ENCODE results near the gene MRPL38.

The MRPL38 gene

GRCh38 chr17:75920045-75920560 is 15.4 kb upstream of the MRPL38 start:
- no peak for DNase-seq (ENCODE audit: low read depth in 1 of 2, low spot score in 1 of 2)

- DNase-seq (ENCODE audit: low read depth in 1 of 2, low spot score in 1 of 2): no peak
Measured at GRCh38 chr17:75919611-75920010, 14.9 kb upstream of the MRPL38 start.

DNA sequence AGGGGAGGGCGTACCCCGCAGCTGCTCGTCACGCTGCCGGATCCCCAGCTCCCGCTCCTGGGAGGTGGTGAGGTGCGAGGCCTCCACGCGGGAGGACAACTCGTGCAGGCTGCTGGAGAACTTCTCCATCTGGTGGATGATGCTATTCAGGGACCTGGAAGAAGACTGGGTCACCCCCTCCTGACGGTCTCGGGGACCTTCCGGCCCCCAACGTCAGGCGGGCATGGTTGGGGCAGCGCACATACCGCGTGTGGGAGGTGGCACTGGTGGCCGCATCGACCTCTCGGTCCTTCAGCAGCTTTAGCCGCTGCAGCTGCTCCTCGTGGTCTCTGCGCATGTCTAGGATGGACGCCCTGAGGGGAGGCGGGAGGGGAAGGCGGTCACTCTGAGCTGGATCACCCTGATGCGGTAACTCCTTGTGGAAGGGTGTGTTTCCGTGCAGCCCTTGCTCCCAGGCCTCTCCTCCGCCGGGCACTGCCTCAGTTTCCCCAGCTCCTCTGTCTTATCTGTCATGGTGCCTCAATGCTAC is 13.3 kb upstream of the MRPL38 start:
- no peak for DNase-seq (ENCODE audit: low read depth in 1 of 2, low spot score in 1 of 2)

DNA sequence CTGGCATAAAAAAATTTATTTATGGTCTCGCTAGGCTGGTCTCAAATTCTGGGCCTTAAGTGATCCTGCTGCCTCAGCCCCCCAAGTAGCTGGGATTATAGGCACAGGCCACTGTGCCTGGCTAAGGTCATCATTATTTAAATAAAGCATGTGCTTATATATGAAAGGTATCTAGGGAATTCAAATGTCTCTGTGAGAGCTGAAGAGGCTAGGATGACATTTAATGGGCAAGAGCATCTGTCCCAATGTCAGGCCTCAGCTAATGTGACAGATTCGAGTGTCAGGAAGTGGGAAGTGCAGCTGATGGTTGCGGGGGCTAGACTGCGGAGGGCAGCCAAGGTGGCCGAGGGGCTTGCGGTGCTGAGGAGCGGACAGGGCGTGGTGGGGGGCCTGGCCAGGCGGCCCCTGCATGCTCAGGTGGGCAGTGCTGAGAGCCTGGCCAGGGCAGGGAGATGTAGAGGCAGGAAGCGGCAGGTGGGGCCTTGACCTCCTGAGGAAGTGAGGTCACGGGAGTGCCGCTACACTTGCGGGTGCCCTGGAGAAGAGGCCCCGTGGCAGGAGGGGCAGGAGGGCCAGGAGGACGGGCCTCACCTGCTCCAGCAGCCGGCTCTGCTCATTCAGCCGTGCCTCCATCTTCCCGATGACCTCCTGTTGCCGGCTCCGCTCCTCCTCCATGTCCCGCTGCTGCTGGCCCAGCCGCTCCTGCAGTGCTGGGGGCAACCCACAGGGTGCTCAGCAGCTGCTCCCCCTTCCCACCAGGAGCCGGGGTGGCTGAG is 12.6 kb upstream of the MRPL38 start:
- DNase-seq (ENCODE audit: low read depth in 1 of 2, low spot score in 1 of 2): no peak

- DNase-seq (ENCODE audit: low read depth in 1 of 2, low spot score in 1 of 2): no peak
Measured at GRCh38 chr17:75915268-75915667, 10.6 kb upstream of the MRPL38 start.

GRCh38 chr17:75914643-75915267 is 10.1 kb upstream of the MRPL38 start:
- DNase-seq (ENCODE audit: low read depth in 1 of 2, low spot score in 1 of 2): no peak

GRCh38 chr17:75913537-75914210 is 9.0 kb upstream of the MRPL38 start:
- DNase-seq (ENCODE audit: low read depth in 1 of 2, low spot score in 1 of 2): no peak

DNA sequence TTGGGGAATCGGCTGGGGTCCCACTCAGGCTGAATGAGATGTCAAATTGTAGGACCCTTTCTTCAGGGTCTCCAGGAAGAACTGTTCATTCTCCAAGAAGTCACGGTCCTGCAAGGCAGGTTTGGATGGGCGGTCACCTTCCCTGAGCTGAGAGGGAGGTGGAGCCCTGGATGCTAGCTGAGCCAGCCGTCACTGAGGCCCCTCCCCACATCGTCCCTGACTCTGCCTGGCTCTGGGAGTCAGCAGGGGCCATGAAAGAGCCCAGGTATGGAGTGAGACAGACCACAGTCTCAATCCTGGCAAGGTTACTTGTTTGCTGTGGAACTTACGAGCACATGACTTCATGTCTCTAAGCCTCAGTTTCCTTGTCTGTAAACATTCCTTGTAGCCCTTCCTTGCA is 6.0 kb upstream of the MRPL38 start:
- DNase-seq (ENCODE audit: low read depth in 1 of 2, low spot score in 1 of 2): no peak

DNA sequence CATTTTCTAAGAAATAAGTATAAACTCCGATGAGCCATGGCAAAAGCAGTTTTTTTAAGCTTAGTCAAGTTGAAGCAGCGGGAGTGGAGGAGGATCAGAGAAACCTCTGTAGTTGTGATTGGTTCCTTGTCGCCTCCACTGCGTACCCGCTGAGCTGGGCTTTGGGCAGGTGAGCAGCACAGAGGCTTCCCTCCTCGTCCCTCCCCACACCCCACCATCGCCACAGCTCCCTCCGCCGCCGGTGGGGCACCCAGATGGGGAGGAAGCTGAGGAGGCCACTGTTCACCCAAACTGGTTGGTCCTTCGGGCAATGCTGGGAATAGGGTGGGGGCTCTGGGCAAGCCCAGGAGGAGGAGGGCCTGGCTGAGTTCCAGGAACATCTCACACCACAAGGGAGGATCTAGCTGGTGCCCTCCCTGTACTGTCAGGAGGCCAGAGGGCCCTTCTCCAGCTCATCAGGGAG is 5.2 kb upstream of the MRPL38 start:
- DNase-seq (ENCODE audit: low read depth in 1 of 2, low spot score in 1 of 2): no peak

DNA sequence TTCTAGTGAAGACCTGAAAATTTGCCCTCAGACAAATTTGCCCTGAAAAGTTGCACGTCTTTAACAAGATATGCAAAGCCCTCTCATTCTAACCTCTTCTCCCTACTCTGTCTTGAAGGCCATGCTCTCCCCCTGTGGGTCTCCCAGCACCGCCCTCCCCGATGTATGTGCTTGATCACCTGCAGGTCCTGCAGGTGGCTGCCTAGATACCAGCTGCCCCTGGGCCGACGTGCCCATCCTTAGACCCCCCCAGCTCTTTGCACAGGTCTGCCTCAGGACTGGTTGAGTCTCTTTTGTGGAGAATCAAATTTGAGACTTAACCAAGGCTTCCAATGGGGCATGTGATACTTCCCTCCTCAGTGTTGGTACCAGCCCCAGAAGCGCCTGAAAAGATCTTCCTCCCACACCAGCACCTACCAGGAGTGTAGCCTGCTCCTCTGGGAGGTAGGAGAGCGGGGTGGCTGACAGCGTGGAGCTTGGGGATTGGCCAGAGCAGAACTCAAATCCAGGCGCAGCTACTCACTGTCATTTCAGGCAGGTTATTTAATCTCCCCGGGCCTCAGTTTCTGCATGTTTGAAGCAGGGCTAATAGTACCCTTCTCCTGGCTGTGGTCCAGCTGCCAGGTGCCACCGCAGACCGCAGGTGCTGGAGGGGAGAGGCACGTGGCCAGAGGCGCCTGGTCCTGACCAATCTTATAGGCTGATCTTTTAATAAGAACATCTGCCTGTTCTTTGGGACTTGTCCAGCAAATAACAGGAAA is 4.5 kb upstream of the MRPL38 start:
- no peak for DNase-seq (ENCODE audit: low read depth in 1 of 2, low spot score in 1 of 2)

GRCh38 chr17:75908201-75908600 is 3.5 kb upstream of the MRPL38 start:
- DNase-seq (ENCODE audit: low read depth in 1 of 2, low spot score in 1 of 2): no peak

- DNase-seq (ENCODE audit: low read depth in 1 of 2, low spot score in 1 of 2): no peak
Measured at GRCh38 chr17:75906143-75906884, 1.6 kb upstream of the MRPL38 start.

- no peak for DNase-seq (ENCODE audit: low read depth in 1 of 2, low spot score in 1 of 2)
Measured at GRCh38 chr17:75902406-75902805, 2.3 kb downstream of the MRPL38 start.

- DNase-seq (ENCODE audit: low read depth in 1 of 2, low spot score in 1 of 2): no peak
Measured at GRCh38 chr17:75901727-75902126, 3.0 kb downstream of the MRPL38 start.

DNA sequence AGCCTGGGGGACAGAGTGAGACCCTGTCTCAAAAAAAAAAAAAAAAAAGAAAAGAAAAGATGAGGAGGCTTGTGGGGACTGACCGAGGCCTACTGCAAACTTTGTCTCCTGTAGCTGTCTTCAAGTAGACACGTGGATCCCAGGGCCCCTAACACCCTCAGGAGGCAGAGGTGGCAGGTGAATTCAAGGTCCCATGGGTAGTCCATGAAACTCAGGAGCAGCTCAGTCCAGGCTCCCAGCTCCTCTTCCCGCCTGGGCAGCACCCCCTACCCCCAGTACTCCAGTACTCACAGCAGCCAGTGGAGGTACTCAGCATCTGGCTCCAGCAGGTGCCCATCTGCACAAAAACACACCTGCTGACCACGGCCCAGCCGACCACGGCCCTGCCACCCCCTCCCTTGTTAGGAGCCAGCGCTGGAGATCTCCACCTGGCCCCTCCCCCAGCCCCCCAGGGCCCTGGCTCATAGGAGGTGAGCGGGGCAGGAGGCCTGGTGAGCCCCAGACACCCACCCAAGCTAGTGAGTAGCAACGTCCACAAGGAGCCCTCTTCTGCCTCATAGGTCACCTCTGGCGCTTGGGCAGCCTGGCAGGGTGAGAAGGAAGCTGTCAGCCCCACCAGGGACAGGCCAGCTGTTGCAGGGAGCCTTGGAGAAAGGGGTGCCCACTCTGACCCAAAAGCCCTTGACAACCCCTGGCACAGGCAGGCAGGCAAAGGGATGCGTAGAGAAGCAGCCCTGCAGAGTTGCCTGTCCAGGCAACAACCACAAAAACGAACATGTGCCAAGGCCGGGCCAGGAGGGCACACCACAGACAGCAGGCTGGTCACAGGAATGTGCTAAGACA is 3.8 kb downstream of the MRPL38 start:
- DNase-seq (ENCODE audit: low read depth in 1 of 2, low spot score in 1 of 2): no peak

DNA sequence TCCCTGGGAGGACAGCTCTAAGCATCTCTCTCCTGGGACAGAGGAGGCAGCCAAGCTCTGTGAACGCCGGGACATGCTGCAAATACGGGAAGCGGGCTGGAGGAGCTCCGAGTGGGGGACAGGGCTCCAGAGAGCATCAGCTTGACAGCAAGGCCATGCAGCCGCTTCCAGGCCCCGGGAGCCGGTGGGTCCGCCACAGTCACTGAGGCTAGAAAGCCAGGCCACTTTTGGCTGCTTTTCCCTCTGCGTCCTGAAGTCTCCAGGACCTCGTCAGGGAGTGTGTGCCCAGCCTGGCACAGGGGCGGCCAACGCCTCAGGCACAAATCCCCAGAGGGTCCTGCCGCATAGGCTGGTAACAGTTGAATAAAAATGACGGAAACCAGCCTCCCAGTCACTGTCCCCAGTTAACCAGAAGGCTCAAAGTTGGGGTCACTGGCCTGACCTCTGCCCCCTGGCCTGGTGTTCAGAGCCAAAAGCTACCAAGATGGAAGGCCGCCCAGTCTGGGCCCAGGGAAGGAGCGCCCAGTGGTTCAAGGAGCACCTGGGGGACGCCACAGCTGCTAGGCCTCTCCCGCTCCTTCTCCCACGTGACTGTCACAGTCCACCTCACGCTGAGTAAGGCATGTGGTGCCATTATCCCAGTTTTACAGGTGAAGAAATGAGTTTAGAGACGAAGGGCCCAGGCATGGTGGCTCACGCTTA is 4.8 kb downstream of the MRPL38 start:
- no peak for DNase-seq (ENCODE audit: low read depth in 1 of 2, low spot score in 1 of 2)

GRCh38 chr17:75899353-75899752 is 5.3 kb downstream of the MRPL38 start:
- no peak for DNase-seq (ENCODE audit: low read depth in 1 of 2, low spot score in 1 of 2)

GRCh38 chr17:75898791-75899190 is 5.9 kb downstream of the MRPL38 start:
- DNase-seq (ENCODE audit: low read depth in 1 of 2, low spot score in 1 of 2): no peak

DNA sequence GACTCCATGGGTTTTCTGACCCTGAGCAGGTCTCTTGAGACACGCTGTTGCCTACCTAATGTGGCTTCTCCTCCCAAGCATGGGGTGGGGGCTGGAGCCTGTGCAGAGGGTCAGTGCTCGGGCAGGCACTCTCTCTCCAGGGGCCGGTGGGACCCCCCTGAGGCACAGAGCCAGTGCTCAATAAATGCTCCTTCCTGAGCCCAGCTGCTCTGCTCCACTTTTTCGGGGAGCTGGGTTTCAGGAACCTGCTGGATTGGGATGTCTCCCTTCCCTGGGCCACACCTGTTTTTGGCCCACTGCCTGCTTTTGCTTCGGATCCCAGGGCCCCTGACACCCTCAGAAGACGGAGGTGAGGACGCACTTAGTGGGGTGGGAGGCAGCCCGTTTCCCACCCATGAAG is 6.6 kb downstream of the MRPL38 start:
- no peak for DNase-seq (ENCODE audit: low read depth in 1 of 2, low spot score in 1 of 2)

All from stimulated activated CD4-positive, alpha-beta T cell treated with anti-CD3 and anti-CD28 coated beads, Interleukin-15, amount 100 ng/mL, for 1 hour (primary cell).